Measurements from ENCODE around the gene SYCN.
"Not testable (repeated sequence)": the region's sequence is repeated elsewhere in the genome, so short reads cannot be mapped to it uniquely, and the experiment has no call there.

SYCN gene

GRCh38 chr19:39224910-39225309, 20.8 kb upstream of the SYCN start:
- no peak for DNase-seq (ENCODE audit: low spot score)

- no peak for DNase-seq (ENCODE audit: low spot score)
Measured at GRCh38 chr19:39223703-39224279, 19.7 kb upstream of the SYCN start.

GRCh38 chr19:39219108-39219507, 15.0 kb upstream of the SYCN start:
- not testable (repeated sequence) for DNase-seq (ENCODE audit: low spot score)

- DNase-seq (ENCODE audit: low spot score): peak; percentile 87
Measured at GRCh38 chr19:39218230-39219007, 14.4 kb upstream of the SYCN start.

- DNase-seq (ENCODE audit: low spot score): no peak
Measured at GRCh38 chr19:39217094-39217493, 13.0 kb upstream of the SYCN start.

- DNase-seq (ENCODE audit: low spot score): not testable (repeated sequence)
Measured at GRCh38 chr19:39215323-39215722, 11.3 kb upstream of the SYCN start.

- DNase-seq (ENCODE audit: low spot score): peak; percentile 75
Measured at GRCh38 chr19:39212375-39212742, 8.3 kb upstream of the SYCN start.

GRCh38 chr19:39211731-39212374, 7.8 kb upstream of the SYCN start:
- no peak for DNase-seq (ENCODE audit: low spot score)

- DNase-seq (ENCODE audit: low spot score): no peak
Measured at GRCh38 chr19:39209196-39209595, 5.1 kb upstream of the SYCN start.

- no peak for DNase-seq (ENCODE audit: low spot score)
Measured at GRCh38 chr19:39208175-39208795, 4.2 kb upstream of the SYCN start.

GRCh38 chr19:39207293-39207836, 3.3 kb upstream of the SYCN start:
- no peak for DNase-seq (ENCODE audit: low spot score)

GRCh38 chr19:39206122-39206521, 2.1 kb upstream of the SYCN start:
- DNase-seq (ENCODE audit: low spot score): no peak

- DNase-seq (ENCODE audit: low spot score): no peak
Measured at GRCh38 chr19:39205449-39205764, 1.3 kb upstream of the SYCN start.

GRCh38 chr19:39202998-39203355, 1.1 kb downstream of the SYCN start:
- no peak for DNase-seq (ENCODE audit: low spot score)

GRCh38 chr19:39200803-39201115, 3.3 kb downstream of the SYCN start:
- DNase-seq (ENCODE audit: low spot score): no peak

- peak; percentile 34 for DNase-seq (ENCODE audit: low spot score)
Measured at GRCh38 chr19:39200066-39200802, 3.8 kb downstream of the SYCN start.

- peak; percentile 37 for DNase-seq (ENCODE audit: low spot score)
Measured at GRCh38 chr19:39199025-39199424, 5.0 kb downstream of the SYCN start.

- peak; percentile 34 for DNase-seq (ENCODE audit: low spot score)
Measured at GRCh38 chr19:39197808-39198207, 6.3 kb downstream of the SYCN start.

GRCh38 chr19:39196860-39197562, 7.1 kb downstream of the SYCN start, which contains the start of gene NCCRP1:
TSS of gene NCCRP1 (plus strand) at chr19:39196964. CDS start at chr19:39196983, 19 bp downstream.
- DNase-seq (ENCODE audit: low spot score): peak; percentile 57

- DNase-seq (ENCODE audit: low spot score): peak; percentile 40
Measured at GRCh38 chr19:39196320-39196719, 7.7 kb downstream of the SYCN start.

GRCh38 chr19:39195755-39196154, 8.3 kb downstream of the SYCN start:
- DNase-seq (ENCODE audit: low spot score): peak; percentile 25

All from D341Med (cell line).